Measurements from ENCODE around the gene SMCO3. TPM values are rescaled to one million over a fixed set of nuclear protein-coding genes. Genes with fewer than 3 reads are reported as not detected.

The SMCO3 gene
- total and polyA plus RNA-seq, 2 of the 8 experiments (the other 6 are each of a cell fraction or from before 2014, with no cell fraction given), result not detected

- TF ChIP-seq, protein P1, sequence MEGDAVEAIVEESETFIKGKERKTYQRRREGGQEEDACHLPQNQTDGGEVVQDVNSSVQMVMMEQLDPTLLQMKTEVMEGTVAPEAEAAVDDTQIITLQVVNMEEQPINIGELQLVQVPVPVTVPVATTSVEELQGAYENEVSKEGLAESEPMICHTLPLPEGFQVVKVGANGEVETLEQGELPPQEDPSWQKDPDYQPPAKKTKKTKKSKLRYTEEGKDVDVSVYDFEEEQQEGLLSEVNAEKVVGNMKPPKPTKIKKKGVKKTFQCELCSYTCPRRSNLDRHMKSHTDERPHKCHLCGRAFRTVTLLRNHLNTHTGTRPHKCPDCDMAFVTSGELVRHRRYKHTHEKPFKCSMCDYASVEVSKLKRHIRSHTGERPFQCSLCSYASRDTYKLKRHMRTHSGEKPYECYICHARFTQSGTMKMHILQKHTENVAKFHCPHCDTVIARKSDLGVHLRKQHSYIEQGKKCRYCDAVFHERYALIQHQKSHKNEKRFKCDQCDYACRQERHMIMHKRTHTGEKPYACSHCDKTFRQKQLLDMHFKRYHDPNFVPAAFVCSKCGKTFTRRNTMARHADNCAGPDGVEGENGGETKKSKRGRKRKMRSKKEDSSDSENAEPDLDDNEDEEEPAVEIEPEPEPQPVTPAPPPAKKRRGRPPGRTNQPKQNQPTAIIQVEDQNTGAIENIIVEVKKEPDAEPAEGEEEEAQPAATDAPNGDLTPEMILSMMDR (IDR thresholded peaks at IDR 0.05; ENCODE audit: control extremely low read depth in 1 of 3, insufficient read depth in 1 of 3, low read depth in 1 of 3, low read length in 3 of 3), result no peak
- TF ChIP-seq HDAC6 (IDR thresholded peaks at IDR 0.05; ENCODE audit: low read depth, low read length) (no peak), EZH2 (IDR thresholded peaks at IDR 0.05; ENCODE audit: low read depth, low read length, severe bottlenecking) (no peak), ASH2L (IDR thresholded peaks at IDR 0.05; ENCODE audit: low read length) (no peak), JUND (IDR thresholded peaks at IDR 0.05; ENCODE audit: low read length) (no peak)
Measured at GRCh38 chr12:14844401-14844800, 30.4 kb upstream of the SMCO3 start (continued).

Measured in H1 (cell line).